Measurements from ENCODE around the gene MAGEB4. TPM values are rescaled to one million over a fixed set of nuclear protein-coding genes. Genes with fewer than 3 reads are reported as not detected.
"Not testable (repeated sequence)": the region's sequence is repeated elsewhere in the genome, so short reads cannot be mapped to it uniquely, and the experiment has no call there.

The MAGEB4 gene, protein sequence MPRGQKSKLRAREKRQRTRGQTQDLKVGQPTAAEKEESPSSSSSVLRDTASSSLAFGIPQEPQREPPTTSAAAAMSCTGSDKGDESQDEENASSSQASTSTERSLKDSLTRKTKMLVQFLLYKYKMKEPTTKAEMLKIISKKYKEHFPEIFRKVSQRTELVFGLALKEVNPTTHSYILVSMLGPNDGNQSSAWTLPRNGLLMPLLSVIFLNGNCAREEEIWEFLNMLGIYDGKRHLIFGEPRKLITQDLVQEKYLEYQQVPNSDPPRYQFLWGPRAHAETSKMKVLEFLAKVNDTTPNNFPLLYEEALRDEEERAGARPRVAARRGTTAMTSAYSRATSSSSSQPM
- total RNA-seq (not detected), polyA plus RNA-seq (not detected)
- long read RNA-seq, donor 1 = 0 reads
- long read RNA-seq, donor 2 = 0 reads
- long read RNA-seq, donor 3 = 0 reads

DNA sequence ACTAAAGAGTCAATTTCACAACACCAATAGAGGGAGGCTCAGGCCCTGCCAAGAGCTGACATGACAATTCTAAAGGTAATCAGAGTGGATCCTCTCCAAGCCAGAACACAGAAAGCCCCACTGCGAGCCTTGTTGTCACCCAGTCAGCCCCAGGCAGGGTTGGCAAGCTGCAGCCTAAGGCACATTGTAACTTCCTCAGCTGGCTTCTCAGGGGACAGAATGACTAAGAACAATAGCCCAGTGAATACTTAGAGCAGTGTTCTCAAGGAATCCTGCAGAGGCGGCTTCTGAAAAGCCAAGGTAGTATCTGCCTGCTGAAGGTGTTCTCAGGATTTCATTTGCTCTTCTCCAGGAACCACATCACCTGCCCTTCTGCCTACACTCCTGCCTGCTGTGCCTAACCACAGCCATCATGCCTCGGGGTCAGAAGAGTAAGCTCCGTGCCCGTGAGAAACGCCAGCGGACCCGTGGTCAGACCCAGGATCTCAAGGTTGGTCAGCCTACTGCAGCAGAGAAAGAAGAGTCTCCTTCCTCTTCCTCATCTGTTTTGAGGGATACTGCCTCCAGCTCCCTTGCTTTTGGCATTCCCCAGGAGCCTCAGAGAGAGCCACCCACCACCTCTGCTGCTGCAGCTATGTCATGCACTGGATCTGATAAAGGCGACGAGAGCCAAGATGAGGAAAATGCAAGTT, at the start of gene MAGEB4:
Gene MAGEB4, plus strand, starts transcription at position 277 of the 692 bp plus-strand sequence. Its CDS starts 136 bp downstream, at position 413.
- no peaks in the 10 kb centered on the region for H3K9me3 ChIP-seq
- no peaks in the 10 kb centered on the region for H3K4me1 ChIP-seq
- no peak for ATAC-seq
- no peak for DNase-seq
- WGBS, 4 donors = 86 to 88% (median 87%) methylated on average over 9 to 10 of the region's 10 CpGs
- no peak for TF ChIP-seq POLR2A (IDR thresholded peaks at IDR 0.05)
- TF ChIP-seq, protein P1, sequence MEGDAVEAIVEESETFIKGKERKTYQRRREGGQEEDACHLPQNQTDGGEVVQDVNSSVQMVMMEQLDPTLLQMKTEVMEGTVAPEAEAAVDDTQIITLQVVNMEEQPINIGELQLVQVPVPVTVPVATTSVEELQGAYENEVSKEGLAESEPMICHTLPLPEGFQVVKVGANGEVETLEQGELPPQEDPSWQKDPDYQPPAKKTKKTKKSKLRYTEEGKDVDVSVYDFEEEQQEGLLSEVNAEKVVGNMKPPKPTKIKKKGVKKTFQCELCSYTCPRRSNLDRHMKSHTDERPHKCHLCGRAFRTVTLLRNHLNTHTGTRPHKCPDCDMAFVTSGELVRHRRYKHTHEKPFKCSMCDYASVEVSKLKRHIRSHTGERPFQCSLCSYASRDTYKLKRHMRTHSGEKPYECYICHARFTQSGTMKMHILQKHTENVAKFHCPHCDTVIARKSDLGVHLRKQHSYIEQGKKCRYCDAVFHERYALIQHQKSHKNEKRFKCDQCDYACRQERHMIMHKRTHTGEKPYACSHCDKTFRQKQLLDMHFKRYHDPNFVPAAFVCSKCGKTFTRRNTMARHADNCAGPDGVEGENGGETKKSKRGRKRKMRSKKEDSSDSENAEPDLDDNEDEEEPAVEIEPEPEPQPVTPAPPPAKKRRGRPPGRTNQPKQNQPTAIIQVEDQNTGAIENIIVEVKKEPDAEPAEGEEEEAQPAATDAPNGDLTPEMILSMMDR (IDR thresholded peaks at IDR 0.05) = no peak
- H3K36me3 ChIP-seq = no peaks in the 10 kb centered on the region
- no peak within 1 kb of the TSS for H3K4me3 ChIP-seq
- intact Hi-C loops (cut with DNase I) = no loop called here
- no peak within 1 kb of the TSS for H3K27ac ChIP-seq
- no peaks in the 10 kb centered on the region for H3K27me3 ChIP-seq

DNA sequence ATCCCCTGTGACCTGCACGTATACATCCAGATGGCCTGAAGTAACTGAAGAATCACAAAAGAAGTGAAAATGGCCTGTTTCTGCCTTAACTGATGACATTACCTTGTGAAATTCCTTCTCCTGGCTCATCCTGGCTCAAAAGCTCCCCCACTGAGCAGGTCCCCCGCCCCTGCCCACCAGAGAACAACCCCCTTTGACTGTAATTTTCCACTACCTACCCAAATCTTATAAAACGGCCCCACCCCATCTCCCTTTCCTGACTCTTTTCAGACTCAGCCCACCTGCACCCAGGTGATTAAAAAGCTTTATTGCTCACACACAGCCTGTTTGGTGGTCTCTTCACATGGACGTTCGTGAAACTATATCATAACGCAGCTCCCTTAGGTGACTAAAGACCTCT, 47.9 kb upstream of the MAGEB4 start:
- intact Hi-C loops (cut with DNase I); H3K4me1 ChIP-seq; H3K27ac ChIP-seq; H3K9me3 ChIP-seq; DNase-seq; ATAC-seq; H3K36me3 ChIP-seq; H3K4me3 ChIP-seq: not testable (repeated sequence)
- peaks cover 0 to 10% (median 0%) of the 10 kb centered on the region in 9 donors for H3K27me3 ChIP-seq
- WGBS, 4 donors = 58 to 82% (median 60%) methylated on average over 6 of the region's 6 CpGs

DNA sequence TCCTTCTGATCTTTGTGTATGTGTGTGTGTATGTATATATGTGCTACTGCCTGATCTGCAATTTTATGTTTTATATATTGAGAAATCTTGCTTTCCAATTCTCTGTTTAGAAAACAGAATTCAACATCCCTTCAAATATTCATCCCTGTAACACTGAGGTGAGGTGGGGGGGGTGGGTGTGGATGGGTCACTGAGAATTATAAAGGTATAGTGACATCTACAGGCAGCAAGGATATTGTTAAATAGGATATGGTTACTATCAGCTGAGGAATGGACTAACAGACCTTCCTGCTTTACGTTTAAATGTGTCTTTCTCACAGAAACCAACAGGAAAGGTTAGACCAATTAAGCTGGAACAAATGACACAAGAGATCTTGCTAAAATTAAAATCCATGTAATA, 45.5 kb upstream of the MAGEB4 start:
- Histone ChIP-seq H3K27me3 (peaks cover 0 to 7% (median 0%) of the 10 kb centered on the region in 9 donors), H3K36me3 (no peaks in the 10 kb centered on the region), H3K27ac (no peak overlapping the region), H3K9me3 (no peaks in the 10 kb centered on the region), H3K4me1 (no peaks in the 10 kb centered on the region), H3K4me3 (no peak overlapping the region)
- intact Hi-C loops (cut with DNase I) = no loop called here
- TF ChIP-seq, protein P1 (IDR thresholded peaks at IDR 0.05) = no peak
- TF ChIP-seq POLR2A (IDR thresholded peaks at IDR 0.05) = no peak
- no peak for DNase-seq
- WGBS, 4 donors = 3 to 22% (median 11%) methylated on average over 1 of the region's 1 CpG
- ATAC-seq = no peak

DNA sequence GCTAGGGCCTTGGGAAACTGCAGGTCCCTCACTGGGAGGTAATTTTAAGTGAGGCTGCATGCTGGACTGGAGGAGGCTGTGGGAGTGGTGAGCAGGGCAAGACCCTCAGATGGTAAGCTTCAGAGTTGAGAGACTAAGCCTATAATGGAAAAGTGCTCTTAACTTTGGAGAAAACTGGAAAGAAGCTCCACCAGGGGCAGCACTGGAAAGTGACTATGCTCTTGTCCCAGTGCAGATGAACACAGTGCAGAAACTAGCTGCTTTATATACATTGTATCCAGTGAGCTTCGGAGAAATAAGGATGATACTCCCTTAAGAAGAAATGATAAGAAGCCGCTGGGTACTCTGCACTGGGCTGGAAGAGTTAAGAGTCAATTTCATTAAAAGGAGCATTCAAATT, 29.6 kb upstream of the MAGEB4 start:
- H3K36me3 ChIP-seq = no peaks in the 10 kb centered on the region
- no peak for ATAC-seq
- no peak overlapping the region for H3K27ac ChIP-seq
- no peak for TF ChIP-seq POLR2A (IDR thresholded peaks at IDR 0.05)
- TF ChIP-seq, protein P1 (IDR thresholded peaks at IDR 0.05) = no peak
- no peaks in the 10 kb centered on the region for H3K9me3 ChIP-seq
- no peak overlapping the region for H3K4me3 ChIP-seq
- intact Hi-C loops (cut with DNase I) = no loop called here
- DNase-seq = no peak
- WGBS, 4 donors = 69 to 78% (median 76%) methylated on average over 2 of the region's 2 CpGs
- peaks cover 0 to 3% (median 0%) of the 10 kb centered on the region in 9 donors for H3K27me3 ChIP-seq
- no peaks in the 10 kb centered on the region for H3K4me1 ChIP-seq
